HG02852 (cell line): ENCODE data around the gene ASAP3.

Experiments used
- ATAC-seq: cut with Tn5 transposase; IDR thresholded peaks from one replicate; pipeline ENCODE4 v1.9.1; 2021; ENCODE audit warnings: mild to moderate bottlenecking, moderate library complexity; ENCODE audit not compliant: unreplicated experiment

ASAP3 gene

DNA sequence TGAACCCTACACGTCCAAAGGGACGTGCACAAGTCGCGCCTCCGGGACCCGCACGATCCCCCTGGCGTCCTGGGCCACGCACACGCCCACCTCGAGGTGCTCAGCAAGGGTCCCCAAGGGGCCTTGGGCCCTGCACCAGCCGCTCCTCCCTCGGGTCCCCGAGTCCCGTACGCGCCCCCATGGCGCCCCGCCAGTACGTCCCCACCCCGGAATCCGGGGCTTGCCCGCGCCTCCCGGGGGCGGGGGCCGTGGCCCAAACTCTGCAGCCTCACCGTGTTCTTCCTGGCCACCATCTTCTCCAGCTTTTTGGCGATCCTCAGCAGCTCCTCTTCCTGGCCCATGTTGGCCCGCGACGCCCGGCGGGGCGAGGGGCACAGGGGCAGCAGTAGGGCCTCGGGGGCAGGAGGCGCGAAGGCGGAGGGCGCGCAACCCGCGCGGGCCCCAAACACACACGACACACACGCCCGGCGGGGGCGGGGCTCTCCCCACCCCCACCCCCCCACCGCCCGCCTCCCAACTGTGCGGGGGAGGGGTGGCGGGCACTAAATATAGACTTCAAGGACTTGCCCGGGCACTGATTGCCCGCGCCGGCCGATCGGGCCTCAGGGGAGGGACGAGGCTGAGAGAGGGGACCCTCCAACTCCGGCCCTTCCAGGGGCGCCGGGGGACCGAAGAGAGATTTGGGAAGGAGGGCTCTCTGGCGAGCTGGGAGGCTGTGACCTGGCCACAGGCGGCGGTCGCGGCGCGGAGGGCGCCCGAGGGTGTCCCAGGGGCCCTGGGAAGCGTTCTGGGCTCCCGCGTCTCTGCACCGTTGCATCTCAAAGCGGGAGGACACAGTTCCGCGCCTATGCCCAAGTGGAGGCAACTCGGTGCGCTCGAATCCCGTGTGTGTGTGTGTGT is 59.4 kb downstream of the ASAP3 start, which contains the start of gene TCEA3:
Gene TCEA3 (minus strand): TSS at position 456 of the 900 bp plus-strand sequence. CDS start 115 bp downstream, at position 341.
- ATAC-seq: no peak

DNA sequence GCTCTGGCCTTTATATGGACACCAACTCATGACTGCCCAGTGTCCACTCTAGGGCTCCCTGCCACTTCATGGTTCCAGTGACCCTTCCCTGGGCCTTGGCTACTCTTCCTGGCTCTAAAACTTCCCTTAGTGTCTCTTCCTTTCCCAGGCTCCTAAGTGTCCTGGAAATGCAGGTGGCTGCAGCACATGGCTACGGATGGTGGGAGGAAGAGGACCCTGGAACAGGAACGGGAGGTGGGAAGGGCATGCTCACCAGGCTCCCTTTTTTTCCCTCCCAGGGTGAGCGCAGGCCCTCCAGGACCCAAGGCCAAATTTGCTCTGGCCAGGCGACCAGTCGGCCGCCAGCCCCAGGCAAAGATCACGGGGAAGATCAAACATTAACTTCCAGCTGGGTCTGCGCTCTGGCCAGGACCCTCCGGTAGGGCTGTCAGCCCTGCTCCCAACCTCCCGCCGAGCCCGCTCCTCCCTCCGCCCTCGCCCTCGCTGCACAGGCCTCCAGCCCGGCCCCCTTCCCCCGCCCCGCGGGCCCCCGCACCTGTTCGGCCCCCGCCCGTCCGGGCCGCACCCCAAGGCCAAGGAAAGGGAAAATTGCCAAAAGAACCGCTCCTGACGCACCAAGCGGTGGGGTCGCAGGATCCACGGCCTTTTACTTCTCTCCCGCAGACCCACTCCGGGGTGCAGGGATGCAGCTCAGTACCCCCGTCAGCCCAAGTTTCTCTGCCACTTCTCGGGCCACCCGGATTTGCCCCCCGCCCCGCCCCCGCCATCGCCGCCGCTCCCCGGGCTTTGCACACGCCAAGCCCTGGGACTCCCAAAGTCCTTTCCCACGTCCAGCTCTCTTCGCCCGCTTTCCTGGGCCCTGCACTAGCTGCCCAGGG is 60.3 kb downstream of the ASAP3 start:
- ATAC-seq: no peak

DNA sequence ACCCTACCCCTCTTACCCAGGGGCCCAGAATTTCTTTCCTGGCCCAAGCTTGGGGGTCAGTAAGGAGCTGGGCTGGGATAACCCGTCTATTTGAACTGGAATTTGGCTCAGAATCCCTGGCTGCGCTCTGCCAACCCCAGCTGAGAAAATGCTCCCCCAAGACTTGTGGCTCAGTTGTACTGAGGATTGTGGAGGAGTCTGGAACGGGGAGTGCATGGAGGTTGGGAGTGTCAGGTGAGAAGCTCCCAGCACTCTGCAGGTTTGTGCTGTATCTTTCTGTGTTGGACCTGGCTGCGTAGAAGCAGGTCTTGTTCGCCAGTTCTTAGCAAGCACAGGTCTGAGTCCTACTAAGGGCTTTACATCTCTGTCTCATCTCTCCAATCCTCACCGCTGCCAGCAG is 61.0 kb downstream of the ASAP3 start:
- no peak for ATAC-seq

DNA sequence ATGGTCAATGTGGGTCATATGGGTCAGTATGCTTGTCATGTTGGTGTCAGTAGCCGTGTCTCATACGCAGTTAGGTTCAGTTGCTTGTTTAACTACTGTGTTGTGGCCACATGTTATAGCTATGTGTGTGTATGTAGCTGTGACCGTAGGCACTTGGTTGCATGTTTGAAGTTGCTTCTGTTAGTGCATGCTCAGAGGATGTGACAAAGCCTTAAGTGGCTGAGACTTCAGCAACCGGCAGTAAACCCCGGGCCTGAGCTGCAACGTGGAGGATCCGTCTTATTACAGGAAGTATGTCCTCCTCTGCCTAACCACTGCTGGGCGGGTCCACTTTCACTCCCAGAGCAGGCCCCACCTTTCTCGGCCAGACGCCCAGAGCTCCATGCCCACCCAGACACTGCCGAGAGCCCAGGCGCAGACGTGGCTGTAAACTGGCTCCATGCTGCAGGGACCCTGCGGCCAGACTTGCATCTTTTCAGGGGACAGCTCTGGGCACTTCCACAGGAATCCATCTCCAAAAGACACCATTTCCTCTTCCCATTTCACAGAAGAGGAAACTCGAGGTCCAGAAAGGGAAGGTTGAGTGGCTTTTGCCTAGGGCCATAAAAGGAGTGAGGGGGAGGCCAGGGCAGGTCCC is 61.6 kb downstream of the ASAP3 start:
- ATAC-seq: no peak

DNA sequence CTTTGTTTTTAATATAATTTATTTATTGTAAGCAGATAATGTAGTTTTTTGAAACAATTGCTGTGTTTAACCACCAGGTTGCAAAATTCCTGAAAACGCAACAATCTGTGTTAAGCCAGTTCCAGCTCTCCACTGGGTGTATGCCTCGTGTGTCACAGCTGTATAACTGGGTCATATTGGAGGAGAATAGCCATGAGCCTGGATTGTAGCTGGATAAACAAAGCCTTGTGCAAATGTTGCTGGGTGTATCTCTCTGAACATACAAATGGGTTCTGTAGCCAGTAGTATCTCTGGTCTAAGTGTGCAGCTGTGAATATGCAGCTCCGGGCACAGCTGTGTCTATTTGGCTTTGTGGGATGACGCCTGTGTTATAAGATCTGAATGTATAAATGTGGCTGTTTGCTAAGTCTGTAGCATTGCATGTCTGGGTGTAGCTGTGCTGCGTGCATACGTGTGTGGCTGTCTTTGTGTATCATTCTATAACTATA is 62.2 kb downstream of the ASAP3 start:
- ATAC-seq: no peak

DNA sequence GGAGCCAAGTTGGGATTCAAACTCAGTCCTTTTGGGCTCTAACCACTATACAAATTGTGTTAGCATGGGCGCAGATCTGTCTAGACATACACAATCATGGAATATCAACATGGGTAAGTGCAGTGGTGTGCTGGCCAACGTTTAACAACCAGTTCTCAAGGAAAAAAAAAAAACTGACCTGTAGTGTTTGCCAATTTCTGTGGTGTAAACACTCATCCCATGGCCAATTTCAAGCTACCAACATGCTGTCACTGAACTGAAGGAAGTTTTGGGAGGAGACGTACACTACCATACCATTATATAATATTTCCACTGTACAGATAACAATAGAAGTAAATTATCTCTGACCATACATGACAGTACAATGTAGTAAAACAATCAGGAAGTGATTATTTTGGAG is 62.6 kb downstream of the ASAP3 start:
- no peak for ATAC-seq

DNA sequence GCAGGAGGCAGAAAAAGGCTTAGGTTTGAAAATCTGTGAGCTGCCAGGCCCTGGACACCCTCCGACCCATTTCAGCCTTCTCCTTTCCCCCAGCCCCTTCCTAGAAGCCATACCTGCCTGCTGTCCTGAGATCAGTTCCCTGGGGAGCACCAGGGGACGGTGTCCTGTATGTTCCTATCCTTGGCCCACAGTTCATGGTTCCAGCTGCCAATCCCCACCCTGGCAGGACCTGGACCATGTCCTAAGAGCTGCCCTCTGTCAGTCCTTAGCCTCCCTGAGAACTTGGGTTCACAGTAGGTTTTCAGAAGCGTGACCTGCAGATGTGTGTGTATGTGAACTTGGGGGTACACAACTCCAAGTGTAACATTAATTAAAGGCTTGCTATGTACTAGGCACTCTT is 63.2 kb downstream of the ASAP3 start:
- no peak for ATAC-seq

DNA sequence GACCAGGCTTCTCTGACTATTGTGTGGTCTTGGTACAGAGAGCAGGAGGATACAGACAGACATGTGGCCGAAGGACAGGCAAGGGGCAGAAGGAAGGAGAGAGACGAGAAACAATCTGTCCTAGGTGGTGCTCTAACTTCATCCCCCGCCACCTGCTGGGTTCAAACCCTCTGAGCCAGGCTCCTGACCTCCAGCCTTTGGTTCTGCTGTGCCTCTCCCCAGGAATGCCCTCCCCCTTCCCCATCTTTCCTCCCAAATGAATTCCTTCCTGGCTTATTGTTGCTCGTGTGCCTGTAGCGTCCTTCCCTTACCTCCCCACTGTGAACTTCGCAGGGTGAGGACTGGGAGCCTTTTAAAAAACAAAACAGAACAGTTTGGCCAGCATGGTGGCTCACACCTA is 64.8 kb downstream of the ASAP3 start:
- ATAC-seq: no peak

DNA sequence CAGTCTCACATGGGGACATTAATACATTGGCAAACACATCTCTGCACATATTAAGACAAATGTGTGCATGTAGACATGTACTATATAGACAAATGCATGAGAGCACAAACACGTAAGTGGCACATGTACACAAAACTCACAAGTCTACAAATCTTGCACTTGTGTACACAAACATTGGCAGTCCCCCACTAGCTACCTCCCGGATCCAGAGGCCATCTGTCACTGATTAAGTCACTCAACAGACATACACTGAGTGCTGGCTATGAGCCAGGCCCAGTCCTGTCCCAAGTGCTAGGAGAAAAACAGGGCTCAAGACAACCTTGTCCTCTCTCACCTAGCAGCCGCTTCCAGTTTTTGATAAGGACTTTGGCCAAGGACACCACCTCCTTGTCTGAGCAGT is 66.4 kb downstream of the ASAP3 start:
- ATAC-seq: no peak

DNA sequence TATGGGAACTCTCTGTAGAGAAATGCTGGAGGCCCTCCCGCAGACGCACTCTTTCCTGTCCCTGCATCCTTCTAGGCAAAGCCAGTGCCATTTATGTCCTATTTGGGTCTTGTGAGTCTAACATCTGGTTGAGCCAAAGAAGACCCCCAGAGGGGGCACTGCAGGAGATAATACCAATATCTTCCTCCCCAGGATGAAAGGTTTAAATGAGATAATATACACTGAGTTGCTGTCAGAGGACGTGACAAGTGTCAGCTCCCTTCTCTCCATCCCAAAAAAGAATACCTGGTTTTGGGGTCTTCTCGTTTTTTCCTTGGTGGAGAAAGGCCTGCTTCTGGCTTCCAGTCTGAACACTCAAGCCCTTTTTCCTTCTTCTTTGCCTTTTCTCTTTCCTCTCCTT is 67.0 kb downstream of the ASAP3 start:
- ATAC-seq: no peak

DNA sequence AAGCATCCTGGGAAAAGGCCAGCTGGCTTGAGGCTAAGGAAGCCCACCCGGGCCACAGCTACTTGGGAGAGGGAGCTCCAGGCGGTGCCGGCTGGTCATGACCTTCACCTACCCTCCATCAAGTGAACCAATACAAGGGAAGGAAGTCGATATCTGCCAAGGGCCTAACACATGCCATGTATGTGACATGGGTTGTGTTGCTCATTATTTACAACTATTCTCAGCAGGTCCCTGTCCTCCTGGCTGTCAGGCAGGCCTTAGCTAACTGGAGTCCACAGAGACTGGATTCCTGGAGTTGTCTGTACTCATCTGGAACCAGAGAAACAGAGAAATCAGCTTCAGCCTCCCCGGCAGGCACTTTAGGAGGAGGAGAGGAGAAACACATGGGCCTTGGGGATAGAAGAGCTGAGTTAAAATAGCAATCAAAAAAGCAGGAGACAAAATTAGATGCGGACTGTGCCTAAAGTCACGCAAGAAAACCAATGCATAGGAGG is 75.1 kb downstream of the ASAP3 start:
- no peak for ATAC-seq

DNA sequence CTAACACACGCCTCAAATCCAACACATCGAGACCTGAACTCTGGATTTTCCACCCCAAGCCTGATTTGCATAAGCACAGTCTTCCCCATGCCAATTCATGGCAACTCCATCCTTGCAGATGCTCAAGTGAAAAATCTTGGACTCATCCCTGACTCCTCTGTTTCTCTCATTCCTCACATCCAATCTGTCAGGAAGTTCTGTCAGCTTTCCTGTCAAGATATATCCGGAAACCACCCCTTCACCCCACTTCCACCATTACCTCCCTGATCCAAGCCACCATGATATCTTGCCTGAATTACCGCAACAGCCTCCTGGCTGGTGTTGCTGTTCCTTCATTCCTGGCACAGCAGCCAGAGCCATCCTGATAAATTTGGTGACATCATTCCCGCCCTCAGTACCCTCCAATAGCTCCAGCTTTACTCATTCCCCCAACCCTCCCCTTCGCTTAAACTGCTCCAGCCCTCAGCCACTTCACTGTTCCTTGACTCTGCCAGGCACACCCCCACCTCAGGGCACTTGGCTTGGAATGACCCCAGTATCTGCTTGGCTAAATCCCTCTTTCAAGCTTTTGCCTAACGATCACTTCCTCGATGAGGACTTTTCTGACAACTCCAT is 76.9 kb downstream of the ASAP3 start:
- no peak for ATAC-seq

DNA sequence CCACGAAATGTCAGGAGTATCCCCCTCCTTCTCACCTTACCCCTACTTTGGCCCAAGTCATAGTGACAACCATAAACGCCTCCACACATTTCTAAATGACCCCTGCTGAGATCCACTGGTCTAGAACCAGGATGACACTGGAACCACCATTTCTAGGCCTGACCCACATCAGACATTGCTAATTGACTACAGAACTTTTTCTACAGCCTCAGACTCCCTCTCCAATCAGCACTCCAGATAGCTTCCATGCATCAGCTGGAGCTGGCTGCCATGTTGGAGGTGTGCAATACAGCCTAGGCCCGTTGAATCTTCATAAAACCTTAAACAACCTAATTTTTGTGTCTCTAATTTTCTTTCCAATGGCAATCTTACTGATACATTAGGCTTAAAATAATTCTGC is 78.0 kb downstream of the ASAP3 start:
- ATAC-seq: no peak

DNA sequence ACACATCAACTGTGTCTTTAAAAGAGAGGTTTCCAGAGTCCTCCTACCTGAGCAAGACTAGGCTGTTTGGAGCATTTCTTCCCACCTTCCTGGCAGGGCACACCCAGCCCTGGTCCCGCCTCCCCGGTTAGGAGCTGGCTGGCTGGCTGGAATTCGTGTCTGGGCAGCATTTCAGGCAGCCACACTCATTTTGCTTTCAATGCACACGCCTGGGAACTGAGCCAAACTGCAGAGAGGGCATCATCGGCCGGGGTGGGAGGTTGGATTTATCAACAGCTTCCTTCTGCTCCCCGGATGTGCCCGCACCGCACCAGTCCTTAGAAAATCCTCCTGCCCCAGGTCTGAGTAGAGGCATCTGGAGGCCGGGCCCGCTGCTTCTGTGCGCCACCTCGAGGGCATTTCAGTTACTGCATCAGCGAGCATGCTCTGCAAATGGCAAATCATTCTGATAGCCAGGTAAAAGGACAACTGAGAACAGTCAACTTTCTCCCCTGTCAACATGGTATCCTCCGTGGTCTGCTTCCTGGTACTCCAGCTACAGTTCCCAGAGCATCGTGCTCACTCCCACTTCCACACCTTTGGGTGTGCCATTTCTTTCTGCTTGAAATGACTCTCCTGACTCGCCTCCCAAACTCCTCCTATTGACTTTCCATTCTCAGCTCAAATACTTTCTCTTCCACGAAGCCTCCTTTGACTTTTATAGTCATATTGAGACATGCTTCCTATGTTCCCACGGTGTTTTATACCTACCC is 80.1 kb downstream of the ASAP3 start:
- no peak for ATAC-seq

DNA sequence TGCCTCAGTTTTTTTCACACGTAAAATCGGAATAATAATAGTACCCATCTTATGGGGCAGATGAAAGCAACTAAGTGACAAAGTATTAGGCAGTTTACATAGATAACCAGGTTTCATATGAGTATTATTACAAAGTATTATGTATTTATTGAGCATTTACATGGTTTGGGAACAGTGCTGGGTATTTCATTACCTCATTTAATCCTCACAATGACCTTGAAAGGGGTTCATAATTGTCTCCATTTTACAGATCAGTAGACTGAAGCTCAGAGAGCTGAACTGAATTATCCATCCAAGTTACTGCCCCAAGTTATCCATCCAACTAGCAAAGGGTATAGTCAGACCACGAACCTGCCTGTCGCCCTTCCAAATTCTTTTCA is 80.6 kb downstream of the ASAP3 start:
- ATAC-seq: no peak

DNA sequence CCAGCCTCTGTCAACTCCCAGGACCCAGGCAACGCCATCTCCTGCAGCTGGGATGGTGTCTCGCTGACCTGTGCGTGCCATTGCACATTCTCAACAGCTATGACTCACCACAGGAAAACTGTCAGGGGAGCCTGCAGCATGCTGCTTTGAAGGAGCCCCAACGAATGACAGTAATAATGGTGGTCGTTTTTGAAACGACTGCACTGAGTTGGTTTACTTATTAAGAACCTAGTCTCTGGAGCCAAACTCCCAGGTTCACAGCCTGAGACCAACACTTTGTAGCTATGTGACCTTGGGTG is 81.0 kb downstream of the ASAP3 start:
- no peak for ATAC-seq

DNA sequence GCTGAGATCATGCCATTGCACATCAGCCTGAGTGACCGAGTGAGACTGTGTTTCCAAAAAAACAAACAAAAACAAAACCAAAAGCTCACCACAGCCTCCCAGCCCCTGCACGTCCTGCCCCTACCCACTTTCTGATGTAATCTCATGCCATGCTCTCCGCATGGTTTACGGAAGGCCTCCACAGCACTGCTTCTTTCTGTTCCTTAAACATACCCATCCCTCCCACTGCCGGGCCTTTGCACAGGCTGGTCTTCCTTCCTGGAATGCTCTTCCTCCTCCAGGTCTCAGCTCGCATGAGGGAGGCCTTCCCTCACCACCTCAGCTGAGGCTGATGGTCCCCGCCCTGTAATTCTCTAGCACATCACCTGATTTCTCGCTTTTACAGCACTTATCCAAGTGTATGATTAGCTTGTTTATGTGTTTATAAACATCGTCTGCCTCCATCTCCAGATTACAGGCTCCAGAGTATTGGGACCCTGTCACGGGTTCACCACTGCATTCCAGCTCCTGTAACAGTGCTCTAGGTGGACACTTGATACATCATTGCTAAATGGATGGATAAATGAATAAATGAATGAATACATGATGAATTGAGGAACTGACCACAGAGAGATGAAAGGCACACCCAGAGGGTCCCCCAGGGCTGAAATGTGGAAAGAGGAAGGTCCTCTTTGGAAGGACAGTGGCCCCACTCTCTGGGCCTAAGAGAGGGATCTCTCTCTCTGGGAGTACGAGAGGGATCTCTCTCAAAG is 81.5 kb downstream of the ASAP3 start:
- no peak for ATAC-seq

DNA sequence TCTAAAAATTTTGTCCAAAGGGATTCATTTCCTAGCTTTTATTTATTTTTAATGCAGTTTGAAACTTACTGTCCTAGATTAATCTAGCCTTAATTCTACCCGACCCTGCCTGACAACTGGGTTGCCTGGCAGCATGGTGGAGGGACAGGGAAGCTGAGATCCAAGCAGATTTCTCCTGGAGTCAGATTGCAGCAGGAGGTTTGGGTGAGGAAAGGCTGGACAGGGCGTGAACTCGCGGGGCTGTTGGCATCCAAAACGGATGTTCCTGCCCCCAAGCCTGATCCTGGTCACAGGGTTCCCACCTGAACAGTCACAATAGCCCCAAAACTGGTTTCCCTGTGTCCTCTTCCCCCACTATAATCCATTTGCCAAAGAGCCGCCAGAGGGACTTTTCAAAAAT is 82.7 kb downstream of the ASAP3 start:
- no peak for ATAC-seq

DNA sequence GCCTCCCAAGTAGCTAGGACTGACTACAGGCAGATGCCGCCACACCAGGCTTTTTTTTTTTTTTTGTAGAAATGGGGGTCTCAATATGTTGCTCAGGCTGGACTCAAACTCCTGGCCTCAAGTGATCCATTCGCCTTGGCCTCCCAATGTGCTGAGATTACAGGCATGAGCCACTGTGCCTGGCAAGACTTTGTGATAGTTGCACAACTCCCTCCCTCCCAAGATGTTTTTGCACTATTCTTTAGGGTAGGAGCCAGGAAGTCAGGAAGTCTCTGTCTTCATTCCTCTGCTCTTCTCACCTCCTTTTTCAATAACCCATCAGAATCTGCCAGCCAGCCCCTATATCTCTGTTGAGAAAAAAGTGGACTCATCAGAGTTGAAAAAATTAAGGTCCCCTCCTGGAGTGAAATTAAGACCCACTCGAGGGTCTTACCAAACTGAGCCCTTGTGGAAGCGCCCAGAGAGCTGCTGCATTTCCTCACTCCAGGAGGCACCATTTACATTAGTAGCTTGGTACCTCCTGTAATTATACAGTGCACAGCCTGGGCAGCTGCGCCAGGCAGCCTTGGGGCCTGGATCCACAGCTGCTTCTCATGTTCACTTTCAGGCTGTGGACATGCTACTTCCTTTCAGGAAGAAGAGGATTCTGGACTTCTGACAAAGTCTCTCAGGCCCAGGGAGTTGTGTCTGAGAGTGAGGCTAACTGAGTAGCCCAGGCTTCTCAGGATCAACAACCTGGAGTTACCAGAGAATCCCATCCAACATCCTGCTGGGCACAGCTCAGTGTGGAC is 83.5 kb downstream of the ASAP3 start:
- ATAC-seq: no peak
